HG02943 (cell line): ENCODE data around the gene EFCAB8.

ENCODE experiments used
- ATAC-seq: cut with Tn5 transposase; IDR thresholded peaks from one replicate; pipeline ENCODE4 v1.9.1; 2021; ENCODE audit warnings: mild to moderate bottlenecking, low read depth, moderate library complexity; ENCODE audit not compliant: unreplicated experiment

EFCAB8 gene

DNA sequence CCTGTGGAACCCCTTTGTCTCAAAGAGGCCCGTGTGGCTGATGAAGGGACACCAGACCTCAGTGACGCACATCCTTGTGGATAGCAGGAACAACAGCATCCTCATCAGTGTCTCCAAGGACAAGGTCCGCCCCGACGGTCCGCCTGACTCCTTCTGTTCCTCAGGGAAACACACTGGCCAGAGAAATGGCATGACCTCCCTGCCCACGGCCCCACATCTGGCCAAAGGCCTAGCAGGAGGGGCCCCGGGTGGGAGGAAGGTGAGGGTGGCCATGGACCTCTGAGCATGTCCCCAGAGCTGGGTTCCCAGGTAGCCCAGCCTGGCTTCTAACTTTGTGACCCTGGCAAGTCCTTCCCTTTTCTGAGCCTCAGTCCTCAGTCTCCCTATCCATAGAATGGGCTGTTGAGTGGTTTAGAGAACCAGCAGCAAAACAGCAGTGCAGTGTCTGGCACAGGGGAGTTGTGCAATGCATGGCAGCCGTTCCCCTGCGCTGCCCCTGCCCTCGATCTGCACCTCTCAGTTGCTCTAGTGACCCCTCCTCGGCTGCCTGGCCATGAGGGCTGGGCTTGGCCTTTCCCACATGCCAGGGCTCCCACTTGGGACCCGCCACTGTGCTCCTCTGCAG, 48.3 kb downstream of the EFCAB8 start:
- ATAC-seq = no peak

DNA sequence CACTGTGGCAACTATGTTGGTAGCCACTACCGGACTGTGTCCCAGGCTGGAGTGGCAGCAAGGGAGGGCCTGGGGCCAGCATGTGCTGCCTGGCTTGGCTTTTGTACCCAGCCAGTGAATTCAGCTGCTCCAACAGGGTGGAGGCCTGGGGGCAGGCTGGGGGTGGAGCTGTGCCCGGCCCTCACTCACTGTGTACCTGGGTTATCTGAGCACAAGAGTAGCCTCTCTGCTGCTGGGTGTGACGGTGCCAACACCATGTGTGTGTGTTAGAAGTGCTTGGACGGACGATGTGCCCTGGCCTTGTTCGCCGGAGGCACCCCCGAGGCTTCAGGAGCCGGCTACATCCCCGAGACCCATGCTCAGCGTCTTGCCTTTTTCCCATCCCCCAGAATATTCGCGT, 49.2 kb downstream of the EFCAB8 start:
- ATAC-seq = no peak

DNA sequence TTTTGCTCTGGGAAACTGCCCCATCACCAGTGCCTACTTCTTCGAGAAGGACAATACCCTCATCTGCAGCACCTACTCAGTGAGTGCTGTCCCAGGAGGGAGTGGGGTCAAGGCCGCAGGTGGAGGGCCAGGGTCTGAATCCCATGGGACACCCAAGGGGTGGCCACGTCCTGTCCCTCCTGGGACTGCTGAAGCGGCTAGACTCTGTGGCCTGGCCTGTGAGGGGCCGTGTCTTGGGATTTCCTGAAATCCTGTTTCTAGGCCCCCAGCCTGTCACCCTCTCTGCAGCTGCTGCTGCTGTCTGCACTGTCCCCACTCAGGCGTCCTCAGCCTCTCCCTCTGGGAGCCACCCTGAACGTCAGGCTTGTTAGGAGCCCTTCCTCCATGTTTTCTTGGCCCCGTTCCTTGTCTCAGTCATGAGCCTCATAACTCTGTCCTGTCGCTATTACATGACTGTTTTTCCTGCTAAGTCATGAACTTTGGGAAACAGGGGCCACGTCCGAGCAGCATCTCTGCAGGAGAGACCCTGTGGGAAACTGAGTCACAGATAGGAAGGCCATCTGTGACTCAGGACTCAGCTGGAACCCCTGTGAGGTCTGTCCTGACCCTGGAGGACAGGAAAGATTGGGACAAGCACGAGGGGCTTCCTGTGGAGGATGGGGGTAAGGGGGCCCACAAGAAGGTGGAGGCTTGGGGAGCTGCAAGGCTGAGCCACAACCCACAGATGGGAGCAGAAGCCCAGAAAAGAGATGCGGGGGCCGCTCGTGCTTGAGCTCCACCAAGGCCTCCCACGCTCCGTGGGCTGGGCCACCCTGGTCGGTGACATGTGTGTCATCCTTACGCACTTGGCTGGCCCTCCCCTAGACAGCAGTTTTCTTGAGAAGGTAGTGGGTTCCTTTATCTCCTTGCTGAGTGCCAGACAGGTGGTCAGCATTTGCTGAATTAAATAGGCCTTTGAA, 49.9 kb downstream of the EFCAB8 start:
- ATAC-seq = no peak

DNA sequence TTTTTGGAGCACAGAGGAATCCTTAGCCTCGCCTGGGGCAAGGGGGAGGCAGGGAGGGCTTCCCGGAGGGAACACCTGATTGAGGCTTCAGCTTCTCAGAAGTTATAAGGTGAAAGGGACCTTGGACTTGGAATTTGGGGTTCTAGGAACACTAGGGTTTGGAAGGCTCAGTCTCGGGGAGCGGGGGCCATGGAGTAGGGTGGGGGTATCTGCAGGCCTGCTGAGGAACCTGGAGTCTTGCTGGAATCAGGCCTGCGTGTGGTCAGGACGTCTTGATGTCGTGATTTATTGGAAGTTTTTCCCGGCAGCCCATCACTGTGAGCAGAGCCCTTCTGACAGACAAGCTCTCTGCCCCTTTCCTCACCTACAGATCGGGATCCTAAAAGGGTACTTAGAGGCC, 50.7 kb downstream of the EFCAB8 start:
- no peak for ATAC-seq

DNA sequence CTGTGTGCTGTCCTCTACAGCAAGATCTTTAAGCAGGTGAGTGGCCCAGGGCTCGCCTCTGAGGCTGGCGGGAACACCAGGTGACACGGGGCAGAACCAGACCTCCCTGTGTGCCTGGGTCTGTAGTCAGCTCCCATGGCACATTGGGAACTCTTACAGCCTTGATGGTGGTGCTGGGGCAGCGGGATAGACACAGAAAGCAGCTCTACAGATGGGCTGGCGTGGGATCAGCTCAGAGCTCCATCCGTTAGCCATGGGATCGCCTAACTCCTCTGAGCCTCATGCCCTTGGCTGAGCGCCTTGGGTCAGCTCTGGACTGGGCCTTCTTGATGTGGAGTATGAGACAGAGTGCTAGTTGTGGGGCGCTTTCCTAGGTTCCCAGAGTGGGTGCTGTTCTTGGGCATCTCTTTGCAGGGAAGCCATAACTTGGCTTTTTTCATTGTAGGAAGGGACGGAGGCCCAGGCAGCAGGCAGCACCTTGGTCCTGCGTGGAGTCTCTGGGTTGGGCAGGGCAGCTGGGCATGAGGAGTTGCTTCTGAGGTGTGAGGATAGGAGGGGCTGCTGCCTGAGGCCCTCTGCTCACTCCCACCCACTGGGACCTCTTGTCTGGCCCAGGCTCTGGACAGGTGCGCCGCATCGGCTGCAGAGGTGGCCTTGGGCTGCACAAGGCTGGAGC, 51.3 kb downstream of the EFCAB8 start:
- ATAC-seq = no peak

DNA sequence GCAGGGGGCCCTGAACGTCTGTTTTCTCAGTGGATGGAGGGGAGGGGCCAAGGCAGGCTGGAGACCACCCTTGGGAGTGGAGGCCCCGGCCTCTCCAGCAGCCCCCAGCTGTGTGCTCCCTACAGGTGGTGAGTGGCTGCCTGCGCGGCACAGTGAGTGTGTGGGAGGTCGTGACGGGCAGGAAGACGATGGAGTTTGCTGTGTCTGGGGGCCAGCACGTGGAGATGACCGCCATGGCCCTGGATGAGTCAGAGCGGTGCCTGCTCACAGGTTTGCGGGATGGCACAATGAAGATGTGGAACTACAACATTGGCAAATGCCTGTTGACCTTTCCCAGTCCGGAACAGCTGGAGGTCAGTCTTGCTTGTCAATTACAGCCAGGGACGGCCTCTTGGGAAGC, 52.6 kb downstream of the EFCAB8 start:
- ATAC-seq = no peak

DNA sequence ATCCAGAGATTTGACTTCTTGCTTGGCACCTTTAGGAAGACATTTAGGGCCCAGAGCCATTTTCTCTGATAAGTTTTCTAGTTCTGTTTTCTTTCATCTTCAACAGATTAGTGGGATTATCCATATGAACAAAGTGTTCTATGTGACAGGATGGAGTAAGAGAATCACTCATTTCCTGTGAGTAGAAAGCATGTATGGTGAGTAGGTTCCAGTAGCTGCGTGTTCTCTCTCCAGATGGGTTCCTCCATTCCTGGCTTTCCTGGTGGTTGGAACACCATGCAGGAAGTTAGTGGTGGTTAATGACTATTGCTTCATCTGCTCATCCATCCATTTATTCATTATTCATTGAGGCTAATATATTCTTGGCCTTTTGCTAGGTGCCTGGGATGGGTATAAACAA, 54.0 kb downstream of the EFCAB8 start:
- no peak for ATAC-seq

DNA sequence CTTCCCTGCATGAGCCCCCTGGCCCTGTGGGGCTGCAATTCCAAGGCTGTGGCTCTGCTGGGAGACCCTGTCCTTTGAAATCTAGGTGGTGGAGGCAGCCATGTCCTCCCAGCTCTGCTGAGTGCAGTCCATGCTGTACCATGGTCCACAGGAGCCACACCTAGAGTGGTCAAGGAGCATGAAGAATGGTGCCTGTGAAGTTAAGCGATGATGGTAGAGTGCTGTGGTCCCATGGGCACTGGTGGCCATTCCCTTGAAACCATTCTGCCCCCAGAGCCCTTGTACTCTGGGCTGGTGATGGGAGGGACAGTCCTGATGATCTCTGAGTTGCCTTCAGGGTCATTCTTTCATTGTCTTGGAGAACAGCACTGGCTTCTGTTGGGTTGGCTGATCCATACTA, 55.3 kb downstream of the EFCAB8 start:
- ATAC-seq = no peak

DNA sequence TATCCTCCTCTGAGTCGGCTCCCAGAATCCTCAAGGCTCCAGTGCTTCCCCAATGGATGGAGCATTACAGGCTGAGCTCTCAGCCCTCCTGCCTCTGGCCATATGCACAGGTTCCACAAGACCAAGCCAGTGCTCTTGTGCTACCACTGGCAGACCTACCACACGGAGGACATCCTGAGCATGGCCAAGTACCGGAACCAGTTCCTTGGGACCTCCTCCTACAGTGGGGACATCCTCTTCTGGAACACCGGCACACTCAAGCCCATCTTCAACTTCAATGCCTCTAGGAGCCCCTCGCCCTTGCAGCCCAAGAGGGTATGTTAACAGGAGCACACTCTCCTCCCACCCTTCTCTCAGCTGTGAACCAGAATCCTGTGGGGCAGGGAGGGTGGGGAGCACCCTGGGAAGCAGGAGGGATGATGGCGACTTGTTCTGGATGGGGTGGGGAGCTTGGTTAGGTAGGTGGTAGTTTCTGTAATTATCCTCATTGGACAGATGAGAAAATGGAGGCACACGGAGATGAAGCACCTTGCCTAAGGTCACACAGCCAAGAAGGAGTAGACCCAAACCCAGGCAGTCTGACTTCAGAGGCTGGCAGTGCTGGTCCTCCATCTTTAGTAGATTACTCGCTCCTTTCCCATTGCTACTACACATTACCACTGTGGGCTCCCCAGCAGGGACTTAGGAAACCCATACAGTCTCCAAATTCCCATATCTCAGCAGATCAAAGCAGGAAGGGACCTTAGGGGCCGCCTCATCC, 58.6 kb downstream of the EFCAB8 start:
- ATAC-seq = no peak

DNA sequence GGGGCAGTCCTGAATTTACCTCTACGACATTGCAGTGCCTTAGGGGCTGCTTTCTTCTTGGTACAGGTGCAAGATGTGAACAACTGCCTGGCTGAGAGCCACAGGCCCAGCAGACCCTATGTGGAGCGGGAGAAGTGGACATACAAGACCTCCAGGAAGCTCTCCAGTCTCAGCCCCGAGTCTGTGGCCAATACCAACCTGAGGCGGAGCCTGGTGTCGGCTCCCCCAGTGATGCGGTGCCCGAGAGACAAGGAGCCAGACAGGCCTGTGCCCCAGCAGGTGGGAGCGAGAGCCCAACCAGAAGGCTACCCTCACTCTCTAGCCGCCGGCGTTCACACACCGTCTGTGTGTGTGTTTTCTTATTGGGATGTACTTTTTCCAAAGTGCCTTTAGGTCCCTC, 59.6 kb downstream of the EFCAB8 start:
- ATAC-seq = no peak

DNA sequence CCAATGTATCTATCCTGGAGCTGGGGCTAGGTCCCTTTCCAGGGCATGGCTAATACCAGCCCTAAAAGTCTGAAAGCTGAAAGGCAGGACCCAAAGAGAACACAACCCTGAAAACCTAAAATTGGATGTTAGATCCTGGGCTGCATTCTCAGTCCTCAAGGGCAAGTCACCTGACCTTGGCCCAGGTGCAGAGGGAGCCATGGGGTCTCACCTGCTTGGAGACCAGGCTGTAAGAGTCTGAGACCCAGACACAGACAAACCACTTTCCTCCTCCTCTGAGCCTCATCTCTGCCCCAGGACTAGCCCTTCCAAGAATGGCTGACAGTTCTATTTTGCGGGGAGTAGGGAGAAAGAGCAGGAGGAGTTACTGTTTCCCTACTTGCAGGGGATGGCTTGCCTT, 60.0 kb downstream of the EFCAB8 start:
- no peak for ATAC-seq

DNA sequence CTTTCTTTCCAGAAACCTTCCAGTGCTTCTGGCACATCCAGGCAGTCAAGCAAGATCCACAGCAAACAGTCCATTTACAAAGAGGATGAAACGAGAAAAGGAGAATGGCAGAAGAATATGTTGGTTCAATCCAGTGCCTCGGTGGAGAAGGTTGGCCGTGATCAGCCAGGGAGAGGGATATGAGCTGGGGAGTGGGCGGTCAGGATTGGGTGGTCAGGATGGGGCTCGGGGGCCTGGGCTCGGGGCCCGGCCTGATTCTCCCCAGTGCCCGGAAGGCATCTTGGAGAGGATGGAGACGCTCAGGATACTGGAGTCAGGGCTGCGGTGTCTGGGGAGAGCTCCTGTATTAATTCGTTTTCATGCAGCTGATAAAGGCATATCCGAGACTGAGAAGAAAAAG, 61.3 kb downstream of the EFCAB8 start:
- ATAC-seq = no peak

DNA sequence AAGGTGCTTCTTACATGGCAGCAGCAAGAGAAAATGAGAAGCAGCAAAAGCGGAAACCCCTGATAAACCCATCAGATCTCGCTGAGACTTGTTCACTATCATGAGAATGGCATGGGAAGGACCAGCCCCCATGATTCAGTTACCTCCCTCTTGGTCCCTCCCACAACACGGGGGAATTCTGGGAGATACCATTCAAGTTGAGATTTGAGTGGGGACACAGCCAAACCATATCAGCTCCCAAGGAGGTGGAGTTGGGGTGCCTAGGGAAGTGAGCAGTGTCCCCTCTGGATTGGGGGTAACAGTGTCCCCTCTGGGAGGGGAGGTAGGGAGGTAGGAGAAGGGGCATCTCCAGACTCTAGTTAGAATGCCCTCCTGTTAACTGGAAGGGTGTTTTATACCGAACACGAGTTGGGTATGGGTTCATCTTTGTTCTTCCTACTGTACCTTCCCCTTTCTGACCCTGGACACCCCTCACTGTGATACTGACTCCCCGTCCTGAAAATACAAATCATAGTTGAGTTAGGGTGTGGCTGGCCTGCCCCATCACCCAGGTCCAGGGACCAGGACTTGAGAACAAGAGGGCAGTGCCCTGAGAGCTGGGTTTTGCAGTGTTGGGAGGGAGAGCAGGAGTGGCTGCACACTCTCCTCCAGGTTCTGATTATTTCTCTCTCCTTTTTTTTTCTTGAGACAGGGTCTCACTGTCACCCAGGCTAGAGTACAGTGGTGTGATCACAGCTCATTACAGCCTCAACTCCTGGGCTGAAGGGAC, 62.0 kb downstream of the EFCAB8 start:
- ATAC-seq = no peak

DNA sequence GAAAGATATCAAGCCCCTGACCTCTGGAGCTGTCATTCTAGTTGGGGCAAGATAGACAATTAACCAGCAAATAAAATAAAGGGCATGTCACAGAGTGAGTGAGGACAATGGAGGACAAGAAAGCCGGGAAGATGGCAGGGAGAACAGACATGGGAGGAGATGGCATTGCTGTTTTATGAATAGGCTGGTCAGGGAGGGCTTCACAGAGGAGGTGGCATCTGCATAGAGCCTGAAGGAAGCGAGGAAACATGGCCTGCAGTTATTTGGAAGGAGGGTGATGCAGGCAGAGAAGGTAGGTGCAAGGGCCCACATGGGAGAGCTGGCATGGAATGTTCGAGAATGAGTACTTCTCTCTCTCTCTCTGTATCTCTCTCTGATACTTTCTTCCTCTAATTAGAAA, 63.7 kb downstream of the EFCAB8 start:
- ATAC-seq = no peak

DNA sequence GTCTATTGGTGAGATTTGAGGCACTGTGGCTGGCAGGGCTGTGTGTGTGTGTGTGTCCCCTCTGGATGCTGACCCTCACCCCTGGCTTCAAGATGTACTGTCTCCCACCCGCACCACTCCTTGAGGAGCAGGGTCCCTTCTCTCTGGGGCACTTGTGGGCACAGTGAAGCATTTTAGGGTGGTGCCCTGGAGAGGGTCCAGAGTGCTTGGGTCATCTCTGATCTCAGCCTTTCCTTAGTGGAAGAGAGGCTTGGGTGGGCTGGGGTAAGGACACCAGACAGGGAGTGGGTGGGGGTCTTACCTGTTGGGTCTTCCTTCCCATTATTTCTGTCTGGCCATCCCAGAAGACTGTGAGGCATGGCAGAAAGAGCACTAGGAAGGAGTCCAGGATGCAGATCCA, 66.1 kb downstream of the EFCAB8 start:
- ATAC-seq = no peak

DNA sequence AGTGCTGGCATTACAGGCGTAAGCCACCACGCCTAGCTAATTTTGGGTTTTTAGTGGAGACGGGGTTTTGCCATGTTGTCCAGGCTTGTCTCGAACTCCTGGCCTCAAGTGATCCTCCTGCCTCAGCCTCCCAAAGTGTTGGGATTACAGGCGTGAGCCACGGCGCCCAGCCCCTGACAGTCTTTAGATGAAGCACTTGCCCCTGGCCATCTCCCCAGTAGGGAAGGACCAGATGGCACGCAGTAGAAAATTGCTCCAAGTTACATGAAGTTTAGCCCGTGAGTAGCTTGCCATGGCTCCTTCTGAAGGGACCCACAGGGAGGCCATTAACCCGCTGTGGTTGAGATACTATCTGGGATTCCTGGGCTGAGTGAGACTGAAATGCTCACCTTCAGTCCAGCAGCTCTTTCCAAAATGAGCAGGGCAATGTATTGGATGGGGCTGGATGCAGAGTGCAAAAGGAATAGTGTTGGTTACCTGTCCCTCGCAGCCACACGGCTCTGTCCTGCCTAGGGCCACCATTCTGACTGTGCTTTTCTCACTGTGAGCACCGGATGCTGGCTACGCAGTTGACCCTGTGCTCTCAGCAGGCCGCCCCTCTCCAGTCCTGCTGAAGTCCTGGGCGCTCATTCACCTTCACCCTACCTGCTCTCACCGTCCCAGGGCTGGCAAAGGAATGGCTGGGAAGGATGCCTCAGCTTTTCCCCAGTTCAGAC, 66.9 kb downstream of the EFCAB8 start:
- ATAC-seq = no peak

DNA sequence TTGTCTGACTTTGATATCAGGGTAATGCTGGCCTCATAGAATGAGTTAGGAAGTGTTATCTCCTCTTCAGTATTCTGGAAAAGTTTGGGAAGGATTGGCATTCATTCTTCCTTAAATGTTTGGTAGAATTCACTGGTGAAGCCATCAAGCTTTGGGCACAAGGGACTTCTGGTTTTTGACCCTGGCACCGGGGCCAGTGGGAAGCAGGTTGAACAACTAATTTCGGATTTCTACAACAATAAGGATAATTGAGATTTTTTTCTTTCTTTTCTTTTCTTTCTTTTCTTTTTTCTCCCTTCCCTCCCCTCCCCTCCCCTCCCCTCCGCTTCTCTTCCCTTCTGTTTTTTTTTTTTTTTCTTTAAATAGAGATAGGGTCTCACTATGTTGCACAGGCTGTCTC, 70.4 kb downstream of the EFCAB8 start:
- ATAC-seq = no peak

DNA sequence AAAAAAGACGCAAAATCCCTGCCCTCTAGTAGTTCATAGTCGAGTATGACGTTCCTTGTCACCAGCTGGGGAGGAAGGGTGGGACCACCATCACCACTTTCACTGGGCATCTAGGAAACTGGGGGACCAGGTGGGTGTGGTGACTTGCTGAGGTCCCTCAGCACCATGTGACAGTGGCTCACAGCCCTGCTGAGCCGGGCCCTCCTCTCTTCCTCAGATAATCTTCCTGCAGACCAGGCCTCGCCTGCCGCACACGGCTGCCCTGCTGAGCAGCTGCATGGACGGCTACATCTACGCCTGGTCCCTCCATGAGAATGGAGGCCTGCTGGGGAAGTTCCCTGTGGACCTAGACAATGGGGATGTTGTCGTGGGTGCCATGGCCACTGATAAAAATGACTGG, 71.5 kb downstream of the EFCAB8 start:
- ATAC-seq = no peak

DNA sequence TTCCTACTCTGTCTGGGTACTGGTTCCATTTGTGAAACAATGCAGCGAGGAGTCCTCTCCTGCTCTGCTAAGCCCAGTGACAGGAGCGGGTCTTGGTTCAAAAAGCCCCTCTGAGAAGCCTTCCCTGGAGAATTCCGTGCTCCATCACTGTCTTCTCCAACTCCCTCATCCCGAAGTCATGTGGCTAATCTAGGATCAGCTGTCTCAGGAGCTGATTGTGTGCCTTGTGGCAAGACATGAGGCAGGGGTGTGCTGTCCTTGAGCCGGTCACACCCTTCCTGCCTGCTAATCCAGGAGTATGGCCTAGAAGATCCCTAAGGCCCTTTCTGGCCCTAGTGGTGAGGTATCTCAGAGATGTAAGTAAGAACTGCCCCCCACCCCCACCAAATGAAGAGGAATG, 72.0 kb downstream of the EFCAB8 start:
- ATAC-seq = no peak
